Astrocyte (in vitro differentiated cells and primary cell): ENCODE measurements around the gene NTRK3. TPM values are rescaled to one million over a fixed set of nuclear protein-coding genes. Genes with fewer than 3 reads are reported as not detected.

Source experiments
- DNase-seq: peaks from one replicate; pipeline ENCODE4 v3.0.0-alpha.2; 2010; ENCODE audit warnings: low read depth
- FAIRE-seq: peaks from 2 replicates; lab custom pipeline; 2011; peaks lifted over from hg19 to GRCh38; lab: Jason Lieb, UNC
- H2AFZ ChIP-seq: 2 replicates; pipeline ENCODE4 v1.6.0; 2012; ENCODE audit warnings: low read depth, low read length, inconsistent platforms
- H3K27ac ChIP-seq: 2 replicates; pipeline ENCODE4 v1.5.1; 2011; ENCODE audit warnings: low read depth, low read length, inconsistent platforms
- H3K27me3 ChIP-seq: 2 replicates; pipeline ENCODE4 v1.6.0; 2011; ENCODE audit warnings: low read length, inconsistent platforms; ENCODE audit not compliant: insufficient read depth
- H3K36me3 ChIP-seq: 2 replicates; pipeline ENCODE4 v1.5.1; 2011; ENCODE audit warnings: low read length, inconsistent platforms; ENCODE audit not compliant: insufficient read depth
- H3K4me1 ChIP-seq: 2 replicates; pipeline ENCODE4 v1.5.1; 2011; ENCODE audit warnings: low read length, inconsistent platforms; ENCODE audit not compliant: insufficient read depth
- H3K4me2 ChIP-seq: 2 replicates; pipeline ENCODE4 v1.6.0; 2012; ENCODE audit warnings: low read length, inconsistent platforms
- H3K4me3 ChIP-seq: 2 replicates; pipeline ENCODE4 v1.5.1; 2011; ENCODE audit warnings: low read depth, mild to moderate bottlenecking, low read length, inconsistent platforms; ENCODE audit not compliant: insufficient read depth
- H3K79me2 ChIP-seq: 2 replicates; pipeline ENCODE4 v1.6.0; 2012; ENCODE audit warnings: mild to moderate bottlenecking, low read length, inconsistent platforms; ENCODE audit not compliant: insufficient read depth
- H3K9ac ChIP-seq: 2 replicates; pipeline ENCODE4 v1.6.0; 2012; ENCODE audit warnings: mild to moderate bottlenecking, low read length, inconsistent platforms
- H3K9me3 ChIP-seq: 2 replicates; pipeline ENCODE4 v1.5.1; 2012; ENCODE audit warnings: low read depth, mild to moderate bottlenecking, low read length, inconsistent platforms; ENCODE audit not compliant: insufficient read depth
- H4K20me1 ChIP-seq: 2 replicates; pipeline ENCODE4 v1.6.0; 2012; ENCODE audit warnings: low read length, inconsistent platforms; ENCODE audit not compliant: insufficient read depth
- H3K27ac Mint-ChIP-seq: one replicate; pipeline ENCODE4 v1.8.0; 2021; ENCODE audit warnings: mild to moderate bottlenecking, mixed read lengths; ENCODE audit not compliant: unreplicated experiment
- H3K27me3 Mint-ChIP-seq: one replicate; pipeline ENCODE4 v1.8.0; 2021; ENCODE audit warnings: low read depth, mixed read lengths; ENCODE audit not compliant: unreplicated experiment
- H3K36me3 Mint-ChIP-seq: one replicate; pipeline ENCODE4 v1.8.0; 2021; ENCODE audit warnings: low read depth, mixed read lengths; ENCODE audit not compliant: unreplicated experiment
- H3K4me1 Mint-ChIP-seq: one replicate; pipeline ENCODE4 v1.8.0; 2021; ENCODE audit warnings: low read depth, mixed read lengths; ENCODE audit not compliant: unreplicated experiment
- H3K4me3 Mint-ChIP-seq: one replicate; pipeline ENCODE4 v1.8.0; 2021; ENCODE audit warnings: mild to moderate bottlenecking, moderate library complexity, mixed read lengths; ENCODE audit not compliant: unreplicated experiment
- H3K9me3 Mint-ChIP-seq: one replicate; pipeline ENCODE4 v1.8.0; 2021; ENCODE audit warnings: mild to moderate bottlenecking, mixed read lengths; ENCODE audit not compliant: unreplicated experiment
- EZH2 ChIP-seq: IDR thresholded peaks from 2 replicates; pipeline ENCODE4 v1.6.1; 2012; ENCODE audit warnings: mild to moderate bottlenecking, low read length, inconsistent platforms; ENCODE audit not compliant: insufficient read depth
- total RNA-seq: library from RNA; stranded (reverse); gene quantifications from 2 replicates; pipeline ENCODE4 v1.2.1, GENCODE V29; 2021
- TF ChIP-seq, protein P1 (sequence below): IDR thresholded peaks from 2 replicates; pipeline ENCODE4 v1.5.1; 2011; ENCODE audit warnings: low read depth, mild to moderate bottlenecking, inconsistent platforms, low read length, moderate library complexity; ENCODE audit not compliant: insufficient read depth

NTRK3 gene
- total RNA-seq, 1 donor from 2014 or later: 12.9 TPM

DNA sequence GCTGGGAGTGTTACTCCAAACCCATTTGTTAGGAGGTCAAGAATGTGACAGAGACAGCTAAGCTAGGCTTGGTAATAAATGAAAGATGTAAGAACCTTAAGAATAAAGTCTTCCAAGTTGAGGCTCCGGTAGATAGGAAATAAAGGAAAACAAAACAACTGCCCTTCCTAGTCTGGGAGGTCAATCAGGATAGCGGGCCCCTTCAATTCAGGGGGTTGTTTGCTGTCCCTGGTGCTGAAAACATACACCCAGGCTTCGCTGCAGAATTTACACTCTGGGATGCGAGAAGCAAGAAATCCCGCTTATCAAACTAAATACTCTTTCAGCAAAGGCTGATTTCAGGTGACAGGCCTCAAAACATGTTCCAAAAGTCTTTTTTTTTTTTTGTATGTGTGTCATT, 393.4 kb downstream of the NTRK3 start:
- H3K27me3 Mint-ChIP-seq: peaks cover 27% of the 10 kb centered on the region
- Histone ChIP-seq H3K4me3 (no peak overlapping the region), H3K27me3 (no peaks in the 10 kb centered on the region)

DNA sequence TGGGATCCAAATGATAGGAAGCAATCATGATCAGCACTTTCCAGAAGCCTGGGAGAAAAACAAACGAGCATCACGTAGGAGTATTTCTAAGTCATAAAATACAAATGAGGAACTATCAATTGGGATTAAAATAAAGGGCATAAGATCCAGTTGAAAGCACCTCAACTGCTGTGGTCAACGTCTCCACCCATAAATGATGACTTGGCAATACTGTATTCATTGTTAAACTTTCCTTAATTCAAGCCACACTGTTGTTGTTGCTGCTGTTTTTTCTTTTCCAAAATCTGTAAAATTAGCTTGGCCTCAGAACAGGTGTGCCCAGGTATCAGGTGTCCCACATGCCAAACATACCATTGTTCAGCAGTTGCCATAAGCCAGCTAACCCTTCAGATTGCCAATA, 395.8 kb downstream of the NTRK3 start:
- Mint-ChIP-seq H3K27ac (no peak overlapping the region), H3K36me3 (no peaks in the 10 kb centered on the region), H3K27me3 (peaks cover 40% of the 10 kb centered on the region), H3K4me3 (no peak overlapping the region), H3K4me1 (no peaks in the 10 kb centered on the region), H3K9me3 (no peaks in the 10 kb centered on the region)
- Histone ChIP-seq H3K9ac (no peak overlapping the region), H3K4me1 (no peaks in the 10 kb centered on the region), H3K4me3 (no peak overlapping the region), H3K27me3 (no peaks in the 10 kb centered on the region), H3K27ac (no peak overlapping the region), H4K20me1 (no peaks in the 10 kb centered on the region), H3K79me2 (no peaks in the 10 kb centered on the region), H2AFZ (no peak overlapping the region), H3K4me2 (no peak overlapping the region), H3K36me3 (no peaks in the 10 kb centered on the region), H3K9me3 (no peaks in the 10 kb centered on the region)
- FAIRE-seq (no peak), DNase-seq (no peak)
- TF ChIP-seq, protein P1, sequence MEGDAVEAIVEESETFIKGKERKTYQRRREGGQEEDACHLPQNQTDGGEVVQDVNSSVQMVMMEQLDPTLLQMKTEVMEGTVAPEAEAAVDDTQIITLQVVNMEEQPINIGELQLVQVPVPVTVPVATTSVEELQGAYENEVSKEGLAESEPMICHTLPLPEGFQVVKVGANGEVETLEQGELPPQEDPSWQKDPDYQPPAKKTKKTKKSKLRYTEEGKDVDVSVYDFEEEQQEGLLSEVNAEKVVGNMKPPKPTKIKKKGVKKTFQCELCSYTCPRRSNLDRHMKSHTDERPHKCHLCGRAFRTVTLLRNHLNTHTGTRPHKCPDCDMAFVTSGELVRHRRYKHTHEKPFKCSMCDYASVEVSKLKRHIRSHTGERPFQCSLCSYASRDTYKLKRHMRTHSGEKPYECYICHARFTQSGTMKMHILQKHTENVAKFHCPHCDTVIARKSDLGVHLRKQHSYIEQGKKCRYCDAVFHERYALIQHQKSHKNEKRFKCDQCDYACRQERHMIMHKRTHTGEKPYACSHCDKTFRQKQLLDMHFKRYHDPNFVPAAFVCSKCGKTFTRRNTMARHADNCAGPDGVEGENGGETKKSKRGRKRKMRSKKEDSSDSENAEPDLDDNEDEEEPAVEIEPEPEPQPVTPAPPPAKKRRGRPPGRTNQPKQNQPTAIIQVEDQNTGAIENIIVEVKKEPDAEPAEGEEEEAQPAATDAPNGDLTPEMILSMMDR: no peak
- TF ChIP-seq EZH2: no peak

More for the DNA sequence above, 393.4 kb downstream of the NTRK3 start:
- Histone ChIP-seq H2AFZ (no peak overlapping the region), H3K27ac (no peak overlapping the region), H3K79me2 (no peaks in the 10 kb centered on the region), H3K4me2 (no peak overlapping the region), H3K9me3 (no peaks in the 10 kb centered on the region), H3K9ac (no peak overlapping the region), H3K4me1 (no peaks in the 10 kb centered on the region), H4K20me1 (no peaks in the 10 kb centered on the region), H3K36me3 (no peaks in the 10 kb centered on the region)
- H3K27ac Mint-ChIP-seq: no peak overlapping the region
- TF ChIP-seq, protein P1: no peak
- TF ChIP-seq EZH2: no peak
- FAIRE-seq: no peak
- DNase-seq: no peak
- no peaks in the 10 kb centered on the region for H3K36me3 Mint-ChIP-seq
- H3K4me1 Mint-ChIP-seq: no peaks in the 10 kb centered on the region
- no peak overlapping the region for H3K4me3 Mint-ChIP-seq
- no peaks in the 10 kb centered on the region for H3K9me3 Mint-ChIP-seq

- TF ChIP-seq EZH2: no peak
- TF ChIP-seq, protein P1: no peak
- H3K4me3 ChIP-seq: no peak overlapping the region
- Mint-ChIP-seq H3K27ac (no peak overlapping the region), H3K36me3 (no peaks in the 10 kb centered on the region), H3K27me3 (peaks cover 42% of the 10 kb centered on the region), H3K4me1 (no peaks in the 10 kb centered on the region), H3K9me3 (no peaks in the 10 kb centered on the region), H3K4me3 (no peak overlapping the region)
- H3K36me3 ChIP-seq: no peaks in the 10 kb centered on the region
- H3K9ac ChIP-seq: no peak overlapping the region
- H2AFZ ChIP-seq: no peak overlapping the region
- DNase-seq (no peak), FAIRE-seq (no peak)
- no peak overlapping the region for H3K4me2 ChIP-seq
- H4K20me1 ChIP-seq: no peaks in the 10 kb centered on the region
- no peaks in the 10 kb centered on the region for H3K9me3 ChIP-seq
- H3K27ac ChIP-seq: no peak overlapping the region
- no peaks in the 10 kb centered on the region for H3K4me1 ChIP-seq
- no peaks in the 10 kb centered on the region for H3K27me3 ChIP-seq
- H3K79me2 ChIP-seq: no peaks in the 10 kb centered on the region
Observed at GRCh38 chr15:87858651-87859050, 397.9 kb downstream of the NTRK3 start.
